ENCODE data around the gene SYNM. TPM values are rescaled to one million over a fixed set of nuclear protein-coding genes. Genes with fewer than 3 reads are reported as not detected.

SYNM gene
- total RNA-seq = 10 to 100 TPM in 3 of 4 donors, 1 to 10 TPM in 1; 6.0 to 38.5 (median 15.6) TPM

- Histone ChIP-seq H3K4me1 (peaks cover 0 to 21% (median 4%) of the 10 kb centered on the region in 4 donors), H3K9me3 (no peaks in the 10 kb centered on the region), H3K36me3 (no peaks in the 10 kb centered on the region), H3K4me3 (peak within 1 kb of the TSS; percentile 34 to 76 (median 57)), H3K27ac (peak within 1 kb of the TSS; percentile 38 to 87 (median 63)), H3K27me3 (peaks cover 0 to 5% of the 10 kb centered on the region in 2 donors)
- peak in 2 of 3 donors; percentile 73 to 79 for DNase-seq
- TF ChIP-seq CTCF (IDR thresholded peaks at IDR 0.05) (peak; percentile 19 to 91 (median 71)), POLR2A (IDR thresholded peaks at IDR 0.05) (no peak)
Measured at GRCh38 chr15:99104788-99105513, at the start of gene SYNM. TSS of gene SYNM (plus strand) at chr15:99105080. CDS start at chr15:99105200, 120 bp downstream.

GRCh38 chr15:99055555-99056134, 49.2 kb upstream of the SYNM start:
- no peaks in the 10 kb centered on the region for H3K27me3 ChIP-seq
- TF ChIP-seq CTCF (IDR thresholded peaks at IDR 0.05) (no peak), POLR2A (IDR thresholded peaks at IDR 0.05) (no peak)
- no peaks in the 10 kb centered on the region for H3K36me3 ChIP-seq
- H3K4me3 ChIP-seq = no peak overlapping the region
- H3K4me1 ChIP-seq = peaks cover 0 to 7% (median 0%) of the 10 kb centered on the region in 4 donors
- DNase-seq = no peak
- no peaks in the 10 kb centered on the region for H3K9me3 ChIP-seq
- H3K27ac ChIP-seq = no peak overlapping the region

- Histone ChIP-seq H3K9me3 (no peaks in the 10 kb centered on the region), H3K4me1 (peaks cover 0 to 7% (median 0%) of the 10 kb centered on the region in 4 donors), H3K27me3 (no peaks in the 10 kb centered on the region), H3K27ac (no peak overlapping the region), H3K4me3 (no peak overlapping the region), H3K36me3 (no peaks in the 10 kb centered on the region)
- DNase-seq = no peak
- TF ChIP-seq POLR2A (IDR thresholded peaks at IDR 0.05) (no peak), CTCF (IDR thresholded peaks at IDR 0.05) (no peak)
Measured at GRCh38 chr15:99057020-99057419, 47.9 kb upstream of the SYNM start.

- H3K9me3 ChIP-seq = no peaks in the 10 kb centered on the region
- H3K4me1 ChIP-seq = peaks cover 0 to 7% (median 0%) of the 10 kb centered on the region in 4 donors
- peak overlapping the region in 2 of 4 donors; percentile 43 to 85 for H3K27ac ChIP-seq
- no peaks in the 10 kb centered on the region for H3K27me3 ChIP-seq
- DNase-seq = no peak
- H3K36me3 ChIP-seq = no peaks in the 10 kb centered on the region
- TF ChIP-seq POLR2A (IDR thresholded peaks at IDR 0.05) = no peak
- no peak for TF ChIP-seq CTCF (IDR thresholded peaks at IDR 0.05)
- no peak overlapping the region for H3K4me3 ChIP-seq
Measured at GRCh38 chr15:99057697-99058420, 47.0 kb upstream of the SYNM start.

GRCh38 chr15:99058421-99058870, 46.4 kb upstream of the SYNM start:
- no peaks in the 10 kb centered on the region for H3K9me3 ChIP-seq
- H3K27me3 ChIP-seq = no peaks in the 10 kb centered on the region
- H3K4me3 ChIP-seq = peak overlapping the region; percentile 31 to 52 (median 49)
- TF ChIP-seq POLR2A (IDR thresholded peaks at IDR 0.05) (no peak), CTCF (IDR thresholded peaks at IDR 0.05) (no peak)
- no peak for DNase-seq
- H3K36me3 ChIP-seq = no peaks in the 10 kb centered on the region
- peaks cover 0 to 7% (median 0%) of the 10 kb centered on the region in 4 donors for H3K4me1 ChIP-seq
- peak overlapping the region in 3 of 4 donors; percentile 43 to 85 (median 44) for H3K27ac ChIP-seq

Data from Peyer's patch (tissue), 4 donors.